ENCODE measurements around the gene SDHAF2.

DNA sequence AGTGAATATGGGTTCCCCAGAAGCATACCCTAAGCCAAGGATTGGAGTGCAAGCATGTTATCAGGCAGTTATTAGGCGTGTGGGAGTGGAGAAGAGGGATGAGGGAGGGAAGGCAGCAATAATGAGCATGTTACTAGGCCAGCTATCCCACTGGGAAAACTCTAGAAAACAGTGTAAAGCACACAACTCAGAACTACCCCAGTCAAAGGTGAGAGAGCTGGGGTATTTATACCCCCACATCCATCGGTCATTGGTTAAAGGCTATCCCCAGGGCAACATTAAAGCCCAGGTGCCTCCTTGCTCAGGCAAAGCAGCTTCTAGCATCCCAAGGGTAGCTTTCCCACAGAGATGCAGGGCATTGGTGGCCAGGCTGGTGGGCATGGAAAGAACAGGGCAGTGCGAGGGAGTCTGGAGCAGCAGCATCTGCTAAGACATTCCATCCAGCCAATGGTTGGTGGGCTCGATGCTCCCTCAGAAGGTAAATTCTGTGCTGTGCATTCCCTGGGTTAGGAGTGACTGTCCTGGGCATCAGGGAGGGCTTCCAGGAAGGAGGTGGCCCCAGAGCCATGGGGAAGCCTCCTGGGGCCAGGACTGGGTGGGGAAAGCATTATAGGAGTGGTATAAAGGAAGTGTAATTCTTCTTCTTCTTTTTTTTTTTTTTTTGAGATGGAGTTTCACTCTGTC is 57.6 kb downstream of the SDHAF2 start:
- TF ChIP-seq, protein P1, sequence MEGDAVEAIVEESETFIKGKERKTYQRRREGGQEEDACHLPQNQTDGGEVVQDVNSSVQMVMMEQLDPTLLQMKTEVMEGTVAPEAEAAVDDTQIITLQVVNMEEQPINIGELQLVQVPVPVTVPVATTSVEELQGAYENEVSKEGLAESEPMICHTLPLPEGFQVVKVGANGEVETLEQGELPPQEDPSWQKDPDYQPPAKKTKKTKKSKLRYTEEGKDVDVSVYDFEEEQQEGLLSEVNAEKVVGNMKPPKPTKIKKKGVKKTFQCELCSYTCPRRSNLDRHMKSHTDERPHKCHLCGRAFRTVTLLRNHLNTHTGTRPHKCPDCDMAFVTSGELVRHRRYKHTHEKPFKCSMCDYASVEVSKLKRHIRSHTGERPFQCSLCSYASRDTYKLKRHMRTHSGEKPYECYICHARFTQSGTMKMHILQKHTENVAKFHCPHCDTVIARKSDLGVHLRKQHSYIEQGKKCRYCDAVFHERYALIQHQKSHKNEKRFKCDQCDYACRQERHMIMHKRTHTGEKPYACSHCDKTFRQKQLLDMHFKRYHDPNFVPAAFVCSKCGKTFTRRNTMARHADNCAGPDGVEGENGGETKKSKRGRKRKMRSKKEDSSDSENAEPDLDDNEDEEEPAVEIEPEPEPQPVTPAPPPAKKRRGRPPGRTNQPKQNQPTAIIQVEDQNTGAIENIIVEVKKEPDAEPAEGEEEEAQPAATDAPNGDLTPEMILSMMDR (conservative IDR thresholded peaks at IDR 0.05; ENCODE audit: low read depth, low read length): no peak
- no peak for TF ChIP-seq EZH2 (IDR thresholded peaks at IDR 0.05; ENCODE audit: borderline replicate concordance, low read depth, low read length, poor library complexity, severe bottlenecking)
